ENCODE data around the gene BMP8A.

DNA sequence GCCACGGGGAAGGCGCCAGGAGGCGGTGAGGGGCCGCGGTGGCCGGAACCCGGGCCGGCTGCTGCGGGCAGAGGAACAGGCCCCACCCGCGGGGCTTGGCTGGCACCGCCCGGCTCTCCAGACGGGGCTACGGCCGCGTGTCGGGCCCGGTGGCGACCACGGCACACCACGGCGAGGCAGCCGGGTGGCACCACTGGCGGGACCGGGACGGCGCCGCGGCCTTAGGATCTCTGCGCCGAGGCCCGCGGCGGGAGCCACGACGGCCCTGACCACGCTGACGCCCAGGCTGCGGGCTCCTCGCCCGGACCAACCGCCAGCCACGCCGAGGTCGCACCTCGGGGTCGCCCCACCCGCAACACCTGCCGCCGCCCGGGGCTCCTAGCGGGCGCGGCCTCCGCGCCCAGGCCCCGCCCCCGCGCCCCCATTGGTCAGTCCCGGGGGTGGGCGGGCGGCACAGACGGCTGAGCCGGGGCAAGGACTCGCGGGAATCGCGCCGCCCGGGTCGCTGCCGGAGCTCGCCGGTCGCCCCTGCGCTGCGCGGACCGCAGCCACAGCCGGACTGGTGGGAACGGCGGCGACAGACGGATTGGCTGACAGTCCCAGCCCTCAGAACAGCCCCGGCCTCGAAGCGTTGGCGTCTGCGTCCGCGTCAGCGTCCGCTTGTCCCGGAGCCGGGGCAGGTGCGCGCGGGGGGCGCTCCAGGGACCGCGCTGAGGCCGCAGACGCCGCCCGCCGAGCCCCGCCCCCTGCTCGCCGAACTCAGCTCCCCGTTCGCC is at the start of gene BMP8A:
- TF ChIP-seq POLR2A (IDR thresholded peaks at IDR 0.05) = no peak
- TF ChIP-seq, protein P1, sequence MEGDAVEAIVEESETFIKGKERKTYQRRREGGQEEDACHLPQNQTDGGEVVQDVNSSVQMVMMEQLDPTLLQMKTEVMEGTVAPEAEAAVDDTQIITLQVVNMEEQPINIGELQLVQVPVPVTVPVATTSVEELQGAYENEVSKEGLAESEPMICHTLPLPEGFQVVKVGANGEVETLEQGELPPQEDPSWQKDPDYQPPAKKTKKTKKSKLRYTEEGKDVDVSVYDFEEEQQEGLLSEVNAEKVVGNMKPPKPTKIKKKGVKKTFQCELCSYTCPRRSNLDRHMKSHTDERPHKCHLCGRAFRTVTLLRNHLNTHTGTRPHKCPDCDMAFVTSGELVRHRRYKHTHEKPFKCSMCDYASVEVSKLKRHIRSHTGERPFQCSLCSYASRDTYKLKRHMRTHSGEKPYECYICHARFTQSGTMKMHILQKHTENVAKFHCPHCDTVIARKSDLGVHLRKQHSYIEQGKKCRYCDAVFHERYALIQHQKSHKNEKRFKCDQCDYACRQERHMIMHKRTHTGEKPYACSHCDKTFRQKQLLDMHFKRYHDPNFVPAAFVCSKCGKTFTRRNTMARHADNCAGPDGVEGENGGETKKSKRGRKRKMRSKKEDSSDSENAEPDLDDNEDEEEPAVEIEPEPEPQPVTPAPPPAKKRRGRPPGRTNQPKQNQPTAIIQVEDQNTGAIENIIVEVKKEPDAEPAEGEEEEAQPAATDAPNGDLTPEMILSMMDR (IDR thresholded peaks at IDR 0.05) = no peak
- no peak for TF ChIP-seq POLR2AphosphoS5 (IDR thresholded peaks at IDR 0.05; ENCODE audit: insufficient read depth in 1 of 2, low read depth in 1 of 2)
